Right lobe of liver (tissue), 4 donors: ENCODE measurements around the gene CAPN13.

ENCODE experiments used
- CTCF ChIP-seq, 4 donors: fragments of 200-600 bp in 3 of 4; fragments of 450-650 bp in 1 of 4; IDR thresholded peaks; one replicate each; pipeline versions ENCODE4 v1.5.1 to v1.8.0; 2016 to 2022; ENCODE audit warnings: antibody characterized with exemption in 4 of 4, mild to moderate bottlenecking in 2 of 4
- POLR2A ChIP-seq: fragments of 450-650 bp; IDR thresholded peaks from one replicate; pipeline ENCODE4 v1.6.1; 2017; ENCODE audit warnings: antibody characterized with exemption, mild to moderate bottlenecking
- donor health status: DM: no; HTN: no; CAD: no.
- donor health status: DM: no; HTN: no; CAD: no.
- donor health status: DM: no; HTN: yes; CAD: no.

- TF ChIP-seq CTCF (IDR thresholded peaks at IDR 0.05), result no peak
- TF ChIP-seq POLR2A, result no peak
These were observed 7.1 kb downstream of the CAPN13 start for GRCh38 chr2:30800159-30800558.
